HFFc6 (cell line): ENCODE measurements around the gene INPP5K. TPM values are rescaled to one million over a fixed set of nuclear protein-coding genes. Genes with fewer than 3 reads are reported as not detected.

Experiments used
- DNase-seq: peaks from one replicate; pipeline ENCODE4 v3.0.0-alpha.2; 2018
- H3K27ac Mint-ChIP-seq: 2 replicates; pipeline ENCODE4 v1.8.0; 2020; ENCODE audit warnings: mild to moderate bottlenecking, mixed read lengths
- H3K27me3 Mint-ChIP-seq: 2 replicates; pipeline ENCODE4 v1.8.0; 2021; ENCODE audit warnings: mild to moderate bottlenecking, moderate library complexity, mixed read lengths; ENCODE audit not compliant: insufficient read depth
- H3K36me3 Mint-ChIP-seq: 2 replicates; pipeline ENCODE4 v1.8.0; 2021; ENCODE audit warnings: low read depth, mixed read lengths
- H3K4me1 Mint-ChIP-seq: 2 replicates; pipeline ENCODE4 v1.8.0; 2020; ENCODE audit warnings: low read depth, mixed read lengths
- H3K4me3 Mint-ChIP-seq: 2 replicates; pipeline ENCODE4 v1.8.0; 2020; ENCODE audit warnings: mild to moderate bottlenecking, moderate library complexity, mixed read lengths
- H3K9me3 Mint-ChIP-seq: 2 replicates; pipeline ENCODE4 v1.8.0; 2020; ENCODE audit warnings: mild to moderate bottlenecking, mixed read lengths
- total RNA-seq, 6 experiments: library from RNA; stranded (reverse); fragmentation: NEBNext Ultra II Directional; extraction: Animal tissue kit (Norgen Biotek cat#: 25700); gene quantifications; 2 replicates in 1 of 6; 3 replicates in 5 of 6; pipeline ENCODE4 v1.2.3, GENCODE V29; 2021
- TF ChIP-seq, protein P1 (sequence below): fragments of 200-600 bp; sonication (generic); IDR thresholded peaks from 2 replicates; pipeline ENCODE4 v1.5.0; 2021; ENCODE audit warnings: antibody characterized with exemption, mild to moderate bottlenecking

INPP5K gene
- total RNA-seq, 6 experiments from 2014 or later, result 18.2 to 23.5 (median 20.3) TPM

DNA sequence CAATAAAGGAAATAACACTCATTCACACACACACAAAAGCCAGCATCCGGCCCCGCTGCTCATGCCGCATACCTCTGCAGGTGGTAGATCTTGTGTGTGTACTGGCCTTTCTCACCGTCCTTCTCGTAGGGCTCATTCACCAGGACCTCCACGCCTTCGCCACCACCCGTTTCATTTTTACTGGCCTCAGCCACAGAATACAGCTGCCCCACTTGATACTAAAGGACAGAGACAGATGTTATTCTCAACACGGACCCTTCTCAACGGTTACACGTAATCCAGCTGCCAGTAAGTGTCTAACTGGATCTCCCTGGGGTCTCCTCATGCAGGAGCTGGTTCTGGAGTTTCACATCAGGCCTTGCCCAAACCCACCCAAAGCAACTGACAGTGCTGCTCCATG lies 36.5 kb upstream of the INPP5K start:
- Mint-ChIP-seq H3K27me3 (no peaks in the 10 kb centered on the region), H3K9me3 (no peaks in the 10 kb centered on the region), H3K4me1 (peaks cover 5% of the 10 kb centered on the region; the same call in 1 of the 2 replicates), H3K4me3 (no peak overlapping the region), H3K27ac (no peak overlapping the region), H3K36me3 (peaks cover 23% of the 10 kb centered on the region)
- TF ChIP-seq, protein P1, sequence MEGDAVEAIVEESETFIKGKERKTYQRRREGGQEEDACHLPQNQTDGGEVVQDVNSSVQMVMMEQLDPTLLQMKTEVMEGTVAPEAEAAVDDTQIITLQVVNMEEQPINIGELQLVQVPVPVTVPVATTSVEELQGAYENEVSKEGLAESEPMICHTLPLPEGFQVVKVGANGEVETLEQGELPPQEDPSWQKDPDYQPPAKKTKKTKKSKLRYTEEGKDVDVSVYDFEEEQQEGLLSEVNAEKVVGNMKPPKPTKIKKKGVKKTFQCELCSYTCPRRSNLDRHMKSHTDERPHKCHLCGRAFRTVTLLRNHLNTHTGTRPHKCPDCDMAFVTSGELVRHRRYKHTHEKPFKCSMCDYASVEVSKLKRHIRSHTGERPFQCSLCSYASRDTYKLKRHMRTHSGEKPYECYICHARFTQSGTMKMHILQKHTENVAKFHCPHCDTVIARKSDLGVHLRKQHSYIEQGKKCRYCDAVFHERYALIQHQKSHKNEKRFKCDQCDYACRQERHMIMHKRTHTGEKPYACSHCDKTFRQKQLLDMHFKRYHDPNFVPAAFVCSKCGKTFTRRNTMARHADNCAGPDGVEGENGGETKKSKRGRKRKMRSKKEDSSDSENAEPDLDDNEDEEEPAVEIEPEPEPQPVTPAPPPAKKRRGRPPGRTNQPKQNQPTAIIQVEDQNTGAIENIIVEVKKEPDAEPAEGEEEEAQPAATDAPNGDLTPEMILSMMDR, result no peak
- no peak for DNase-seq

DNA sequence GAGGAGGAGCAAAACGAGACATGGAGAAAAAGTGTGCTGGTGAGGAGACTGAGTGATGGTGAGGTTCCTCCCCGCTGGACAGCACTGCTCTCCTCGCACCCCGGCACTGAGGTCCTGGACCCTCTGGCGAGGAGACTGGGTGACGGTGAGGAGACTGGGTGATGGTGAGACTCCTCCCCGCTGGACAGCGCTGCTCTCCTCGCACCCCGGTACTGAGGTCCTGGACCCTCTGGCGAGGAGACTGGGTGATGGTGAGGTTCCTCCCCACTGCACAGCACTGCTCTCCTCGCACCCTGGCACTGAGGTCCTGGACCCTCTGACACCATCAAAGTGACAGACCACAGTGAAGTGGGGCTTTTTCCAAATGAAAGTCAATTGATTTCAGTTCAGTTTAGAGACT lies 35.3 kb upstream of the INPP5K start:
- H3K36me3 Mint-ChIP-seq, result peaks cover 18% of the 10 kb centered on the region

DNA sequence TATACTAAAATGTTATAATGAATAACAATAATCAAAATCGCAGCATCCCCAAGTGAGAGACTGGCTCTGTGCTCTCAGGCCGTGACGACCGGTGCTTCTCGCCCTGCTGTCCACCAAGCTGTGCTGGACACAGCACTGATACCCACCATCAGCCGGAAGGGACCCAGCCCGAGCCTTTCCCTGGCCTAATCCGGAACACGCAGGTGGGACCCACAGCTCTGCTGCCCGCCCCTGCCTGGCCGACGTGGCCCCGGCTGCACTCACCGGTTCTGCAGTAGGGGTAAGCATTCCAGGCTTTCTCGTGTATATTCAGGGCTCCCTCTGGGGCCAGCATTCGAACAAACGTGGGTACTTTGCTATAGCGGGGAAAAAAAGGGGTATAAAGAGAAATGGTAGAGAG lies 31.6 kb upstream of the INPP5K start:
- TF ChIP-seq, protein P1, result no peak
- Mint-ChIP-seq H3K4me1 (peaks cover 6% of the 10 kb centered on the region; the same call in 1 of the 2 replicates), H3K36me3 (peaks cover 15% of the 10 kb centered on the region), H3K27ac (peak overlapping the region; percentile 14; the same call in 1 of the 2 replicates), H3K4me3 (no peak overlapping the region), H3K27me3 (no peaks in the 10 kb centered on the region), H3K9me3 (no peaks in the 10 kb centered on the region)
- no peak for DNase-seq

More for the DNA sequence above, 35.3 kb upstream of the INPP5K start:
- Mint-ChIP-seq H3K4me1 (peaks cover 2% of the 10 kb centered on the region; the same call in 1 of the 2 replicates), H3K4me3 (no peak overlapping the region), H3K27ac (no peak overlapping the region), H3K27me3 (no peaks in the 10 kb centered on the region), H3K9me3 (no peaks in the 10 kb centered on the region)
- TF ChIP-seq, protein P1, result no peak
- no peak for DNase-seq

DNA sequence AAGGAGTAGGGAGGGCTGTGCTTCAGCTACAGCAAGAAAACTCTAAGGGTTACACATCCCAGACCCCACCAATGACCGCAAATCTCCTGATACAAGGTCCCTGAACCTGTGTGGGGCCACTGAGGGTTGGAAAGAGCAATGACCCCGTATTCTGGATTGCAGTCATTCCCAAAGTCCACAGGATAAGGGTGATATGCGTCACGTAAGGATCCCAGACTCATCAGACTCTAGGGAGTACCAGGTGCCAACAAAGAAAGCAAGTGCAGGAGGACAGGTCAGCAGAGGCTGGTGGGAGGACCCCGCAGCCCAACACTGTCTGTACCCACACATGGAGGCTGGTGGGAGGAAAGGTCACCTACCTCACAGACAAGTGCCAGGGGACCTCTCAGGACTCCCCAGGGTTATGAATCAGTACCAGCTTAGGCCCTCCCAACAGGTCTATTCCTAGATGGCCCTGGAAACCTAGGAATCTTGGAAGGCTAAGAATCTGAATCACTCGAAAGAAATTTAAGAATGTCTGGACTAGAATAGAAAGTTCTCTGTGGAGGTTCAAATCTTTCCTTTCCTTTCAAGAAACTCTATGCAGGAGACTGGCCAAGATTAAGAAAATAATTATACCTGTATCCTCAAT lies 30.0 kb upstream of the INPP5K start:
- Mint-ChIP-seq H3K9me3 (no peaks in the 10 kb centered on the region), H3K36me3 (peaks cover 15% of the 10 kb centered on the region), H3K4me3 (no peak overlapping the region), H3K27me3 (no peaks in the 10 kb centered on the region), H3K27ac (no peak overlapping the region), H3K4me1 (peaks cover 6% of the 10 kb centered on the region; the same call in 1 of the 2 replicates)
- TF ChIP-seq, protein P1, result no peak
- no peak for DNase-seq

GRCh38 chr17:1545618-1546017 lies 29.2 kb upstream of the INPP5K start:
- Mint-ChIP-seq H3K27me3 (no peaks in the 10 kb centered on the region), H3K9me3 (no peaks in the 10 kb centered on the region), H3K4me3 (no peak overlapping the region), H3K4me1 (peaks cover 6% of the 10 kb centered on the region; the same call in 1 of the 2 replicates), H3K27ac (no peak overlapping the region), H3K36me3 (peaks cover 10% of the 10 kb centered on the region)
- no peak for DNase-seq
- TF ChIP-seq, protein P1, result no peak
